WTC11 (cell line): ENCODE results near the gene KLC3.

Experiments
- ATF1 ChIP-seq: sonication (generic); formaldehyde crosslinking; IDR thresholded peaks from 2 replicates; pipeline ENCODE4 v1.8.1; 2023; ENCODE audit warnings: mild to moderate bottlenecking, moderate library complexity, missing genetic modification reagents
- JUN ChIP-seq: sonication (generic); formaldehyde crosslinking; IDR thresholded peaks from 2 replicates; pipeline ENCODE4 v1.8.0; 2023; ENCODE audit warnings: mild to moderate bottlenecking, missing genetic modification reagents
- NFYB ChIP-seq: sonication (generic); formaldehyde crosslinking; conservative IDR thresholded peaks from 2 replicates; pipeline ENCODE4 v1.8.0; 2022; ENCODE audit warnings: low read depth, missing genetic modification reagents
- PRRX2 ChIP-seq: fragments of 250-450 bp; sonication (Bioruptor Pico); IDR thresholded peaks from 2 replicates; pipeline ENCODE4 v1.8.0; 2021; ENCODE audit warnings: mild to moderate bottlenecking
- ZNF138 ChIP-seq: sonication (generic); formaldehyde crosslinking; conservative IDR thresholded peaks from 2 replicates; pipeline ENCODE4 v1.8.1; 2022; ENCODE audit warnings: mild to moderate bottlenecking, moderate library complexity, missing genetic modification reagents
- ZNF423 ChIP-seq: fragments of 250-450 bp; sonication (Bioruptor Pico); IDR thresholded peaks from 2 replicates; pipeline ENCODE4 v2.1.2; 2022; ENCODE audit warnings: mild to moderate bottlenecking, moderate library complexity
- TF ChIP-seq, protein P1 (sequence below): sonication (generic); formaldehyde crosslinking; IDR thresholded peaks from 2 replicates; pipeline ENCODE4 v1.8.0; 2022; ENCODE audit warnings: mild to moderate bottlenecking, missing genetic modification reagents
- TF ChIP-seq, protein P2 (sequence below): sonication (generic); formaldehyde crosslinking; IDR thresholded peaks from 2 replicates; pipeline ENCODE4 v1.8.0; 2022; ENCODE audit warnings: mild to moderate bottlenecking, missing genetic modification reagents
- TF ChIP-seq, protein P3 (sequence below): fragments of 200-600 bp; IDR thresholded peaks from 2 replicates; pipeline ENCODE4 v1.8.0; 2022; ENCODE audit warnings: antibody characterized with exemption
- TF ChIP-seq, protein P4 (sequence below): sonication (generic); formaldehyde crosslinking; IDR thresholded peaks from 2 replicates; pipeline ENCODE4 v1.8.1; 2022; ENCODE audit warnings: mild to moderate bottlenecking, moderate library complexity, missing genetic modification reagents
- TF ChIP-seq, protein P5 (sequence below): sonication (generic); formaldehyde crosslinking; IDR thresholded peaks from 2 replicates; pipeline ENCODE4 v1.8.0; 2022; ENCODE audit warnings: missing genetic modification reagents
- TF ChIP-seq, protein P6 (sequence below): fragments of 250-450 bp; sonication (Bioruptor Pico); IDR thresholded peaks from 2 replicates; pipeline ENCODE4 v2.1.2; 2022; ENCODE audit warnings: mild to moderate bottlenecking, moderate library complexity

DNA sequence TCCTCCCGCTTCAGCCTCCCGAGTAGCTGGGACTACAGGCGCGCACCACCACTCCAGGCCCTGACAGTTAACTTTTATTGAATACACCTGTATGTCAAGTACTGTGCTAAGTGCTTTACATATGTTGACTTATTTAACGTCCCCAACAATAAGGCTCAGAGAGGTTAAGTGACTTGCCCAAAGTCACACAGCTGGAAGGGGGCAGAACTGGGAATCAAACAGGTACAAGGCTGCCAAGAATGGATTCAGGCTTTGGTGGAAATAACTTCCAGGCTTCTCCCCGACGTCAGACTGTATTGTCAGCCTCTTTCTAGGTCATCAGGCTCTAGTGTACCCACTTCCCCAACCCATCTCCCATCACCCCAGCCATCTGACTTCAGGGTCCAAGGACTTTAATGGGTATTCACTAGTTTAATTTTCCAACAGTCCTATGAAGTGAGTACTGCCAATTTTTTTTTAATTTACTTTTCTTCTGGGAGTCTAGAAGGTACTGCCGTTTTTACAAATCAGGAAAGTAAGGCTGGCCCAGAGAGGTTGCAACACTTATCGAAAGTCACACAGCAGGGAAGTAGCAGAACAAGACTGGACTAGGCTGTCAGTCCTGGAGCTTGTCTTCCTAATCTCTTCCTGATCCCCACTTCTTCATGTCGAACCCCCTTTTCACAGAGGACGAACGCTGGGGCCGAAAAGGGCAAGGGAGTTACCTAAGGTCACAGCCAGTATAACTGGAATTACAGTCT is 13.0 kb upstream of the KLC3 start:
- TF ChIP-seq, protein P1, sequence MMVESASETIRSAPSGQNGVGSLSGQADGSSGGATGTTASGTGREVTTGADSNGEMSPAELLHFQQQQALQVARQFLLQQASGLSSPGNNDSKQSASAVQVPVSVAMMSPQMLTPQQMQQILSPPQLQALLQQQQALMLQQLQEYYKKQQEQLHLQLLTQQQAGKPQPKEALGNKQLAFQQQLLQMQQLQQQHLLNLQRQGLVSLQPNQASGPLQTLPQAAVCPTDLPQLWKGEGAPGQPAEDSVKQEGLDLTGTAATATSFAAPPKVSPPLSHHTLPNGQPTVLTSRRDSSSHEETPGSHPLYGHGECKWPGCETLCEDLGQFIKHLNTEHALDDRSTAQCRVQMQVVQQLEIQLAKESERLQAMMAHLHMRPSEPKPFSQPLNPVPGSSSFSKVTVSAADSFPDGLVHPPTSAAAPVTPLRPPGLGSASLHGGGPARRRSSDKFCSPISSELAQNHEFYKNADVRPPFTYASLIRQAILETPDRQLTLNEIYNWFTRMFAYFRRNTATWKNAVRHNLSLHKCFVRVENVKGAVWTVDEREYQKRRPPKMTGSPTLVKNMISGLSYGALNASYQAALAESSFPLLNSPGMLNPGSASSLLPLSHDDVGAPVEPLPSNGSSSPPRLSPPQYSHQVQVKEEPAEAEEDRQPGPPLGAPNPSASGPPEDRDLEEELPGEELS: no peak
- TF ChIP-seq ZNF423 (CRISPR knock-in tag) (no peak), JUN (CRISPR knock-in tag) (no peak), ATF1 (CRISPR knock-in tag) (no peak), NFYB (CRISPR knock-in tag) (no peak), PRRX2 (no peak), ZNF138 (CRISPR knock-in tag) (no peak)
- TF ChIP-seq, protein P2, sequence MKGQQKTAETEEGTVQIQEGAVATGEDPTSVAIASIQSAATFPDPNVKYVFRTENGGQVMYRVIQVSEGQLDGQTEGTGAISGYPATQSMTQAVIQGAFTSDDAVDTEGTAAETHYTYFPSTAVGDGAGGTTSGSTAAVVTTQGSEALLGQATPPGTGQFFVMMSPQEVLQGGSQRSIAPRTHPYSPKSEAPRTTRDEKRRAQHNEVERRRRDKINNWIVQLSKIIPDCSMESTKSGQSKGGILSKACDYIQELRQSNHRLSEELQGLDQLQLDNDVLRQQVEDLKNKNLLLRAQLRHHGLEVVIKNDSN (CRISPR knock-in tag): no peak
- TF ChIP-seq, protein P3, sequence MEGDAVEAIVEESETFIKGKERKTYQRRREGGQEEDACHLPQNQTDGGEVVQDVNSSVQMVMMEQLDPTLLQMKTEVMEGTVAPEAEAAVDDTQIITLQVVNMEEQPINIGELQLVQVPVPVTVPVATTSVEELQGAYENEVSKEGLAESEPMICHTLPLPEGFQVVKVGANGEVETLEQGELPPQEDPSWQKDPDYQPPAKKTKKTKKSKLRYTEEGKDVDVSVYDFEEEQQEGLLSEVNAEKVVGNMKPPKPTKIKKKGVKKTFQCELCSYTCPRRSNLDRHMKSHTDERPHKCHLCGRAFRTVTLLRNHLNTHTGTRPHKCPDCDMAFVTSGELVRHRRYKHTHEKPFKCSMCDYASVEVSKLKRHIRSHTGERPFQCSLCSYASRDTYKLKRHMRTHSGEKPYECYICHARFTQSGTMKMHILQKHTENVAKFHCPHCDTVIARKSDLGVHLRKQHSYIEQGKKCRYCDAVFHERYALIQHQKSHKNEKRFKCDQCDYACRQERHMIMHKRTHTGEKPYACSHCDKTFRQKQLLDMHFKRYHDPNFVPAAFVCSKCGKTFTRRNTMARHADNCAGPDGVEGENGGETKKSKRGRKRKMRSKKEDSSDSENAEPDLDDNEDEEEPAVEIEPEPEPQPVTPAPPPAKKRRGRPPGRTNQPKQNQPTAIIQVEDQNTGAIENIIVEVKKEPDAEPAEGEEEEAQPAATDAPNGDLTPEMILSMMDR: no peak
- TF ChIP-seq, protein P4, sequence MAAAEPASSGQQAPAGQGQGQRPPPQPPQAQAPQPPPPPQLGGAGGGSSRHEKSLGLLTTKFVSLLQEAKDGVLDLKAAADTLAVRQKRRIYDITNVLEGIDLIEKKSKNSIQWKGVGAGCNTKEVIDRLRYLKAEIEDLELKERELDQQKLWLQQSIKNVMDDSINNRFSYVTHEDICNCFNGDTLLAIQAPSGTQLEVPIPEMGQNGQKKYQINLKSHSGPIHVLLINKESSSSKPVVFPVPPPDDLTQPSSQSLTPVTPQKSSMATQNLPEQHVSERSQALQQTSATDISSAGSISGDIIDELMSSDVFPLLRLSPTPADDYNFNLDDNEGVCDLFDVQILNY: no peak
- TF ChIP-seq, protein P5, sequence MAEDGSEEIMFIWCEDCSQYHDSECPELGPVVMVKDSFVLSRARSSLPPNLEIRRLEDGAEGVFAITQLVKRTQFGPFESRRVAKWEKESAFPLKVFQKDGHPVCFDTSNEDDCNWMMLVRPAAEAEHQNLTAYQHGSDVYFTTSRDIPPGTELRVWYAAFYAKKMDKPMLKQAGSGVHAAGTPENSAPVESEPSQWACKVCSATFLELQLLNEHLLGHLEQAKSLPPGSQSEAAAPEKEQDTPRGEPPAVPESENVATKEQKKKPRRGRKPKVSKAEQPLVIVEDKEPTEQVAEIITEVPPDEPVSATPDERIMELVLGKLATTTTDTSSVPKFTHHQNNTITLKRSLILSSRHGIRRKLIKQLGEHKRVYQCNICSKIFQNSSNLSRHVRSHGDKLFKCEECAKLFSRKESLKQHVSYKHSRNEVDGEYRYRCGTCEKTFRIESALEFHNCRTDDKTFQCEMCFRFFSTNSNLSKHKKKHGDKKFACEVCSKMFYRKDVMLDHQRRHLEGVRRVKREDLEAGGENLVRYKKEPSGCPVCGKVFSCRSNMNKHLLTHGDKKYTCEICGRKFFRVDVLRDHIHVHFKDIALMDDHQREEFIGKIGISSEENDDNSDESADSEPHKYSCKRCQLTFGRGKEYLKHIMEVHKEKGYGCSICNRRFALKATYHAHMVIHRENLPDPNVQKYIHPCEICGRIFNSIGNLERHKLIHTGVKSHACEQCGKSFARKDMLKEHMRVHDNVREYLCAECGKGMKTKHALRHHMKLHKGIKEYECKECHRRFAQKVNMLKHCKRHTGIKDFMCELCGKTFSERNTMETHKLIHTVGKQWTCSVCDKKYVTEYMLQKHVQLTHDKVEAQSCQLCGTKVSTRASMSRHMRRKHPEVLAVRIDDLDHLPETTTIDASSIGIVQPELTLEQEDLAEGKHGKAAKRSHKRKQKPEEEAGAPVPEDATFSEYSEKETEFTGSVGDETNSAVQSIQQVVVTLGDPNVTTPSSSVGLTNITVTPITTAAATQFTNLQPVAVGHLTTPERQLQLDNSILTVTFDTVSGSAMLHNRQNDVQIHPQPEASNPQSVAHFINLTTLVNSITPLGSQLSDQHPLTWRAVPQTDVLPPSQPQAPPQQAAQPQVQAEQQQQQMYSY (CRISPR knock-in tag): no peak
- TF ChIP-seq, protein P6, sequence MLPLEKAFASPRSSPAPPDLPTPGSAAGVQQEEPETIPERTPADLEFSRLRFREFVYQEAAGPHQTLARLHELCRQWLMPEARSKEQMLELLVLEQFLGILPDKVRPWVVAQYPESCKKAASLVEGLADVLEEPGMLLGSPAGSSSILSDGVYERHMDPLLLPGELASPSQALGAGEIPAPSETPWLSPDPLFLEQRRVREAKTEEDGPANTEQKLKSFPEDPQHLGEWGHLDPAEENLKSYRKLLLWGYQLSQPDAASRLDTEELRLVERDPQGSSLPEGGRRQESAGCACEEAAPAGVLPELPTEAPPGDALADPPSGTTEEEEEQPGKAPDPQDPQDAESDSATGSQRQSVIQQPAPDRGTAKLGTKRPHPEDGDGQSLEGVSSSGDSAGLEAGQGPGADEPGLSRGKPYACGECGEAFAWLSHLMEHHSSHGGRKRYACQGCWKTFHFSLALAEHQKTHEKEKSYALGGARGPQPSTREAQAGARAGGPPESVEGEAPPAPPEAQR (CRISPR knock-in tag): no peak
